Esophagus squamous epithelium (tissue), 5 donors: ENCODE measurements around the gene FYN. TPM values are rescaled to one million over a fixed set of nuclear protein-coding genes. Genes with fewer than 3 reads are reported as not detected.

Experiments used
- DNase-seq: peaks from one replicate; lab custom pipeline; 2025; lab: John Stamatoyannopoulos, UW
- H3K27ac ChIP-seq, 4 donors: fragments of 200-600 bp; sonication (generic); one replicate each; pipeline ENCODE4 v1.5.1; 2016 to 2019; ENCODE audit warnings: mild to moderate bottlenecking in 1 of 4
- H3K27me3 ChIP-seq, 4 donors: fragments of 200-600 bp; sonication (generic); 1 replicate in 3 of 4; 2 replicates in 1 of 4; pipeline versions ENCODE4 v1.5.1 to v1.6.0; 2017 to 2021; ENCODE audit warnings: antibody characterized with exemption in 1 of 4
- H3K36me3 ChIP-seq, 3 donors: fragments of 200-600 bp; sonication (generic); one replicate each; pipeline ENCODE4 v1.5.1; 2016 to 2019
- H3K4me1 ChIP-seq, 3 donors: fragments of 200-600 bp; sonication (generic); one replicate each; pipeline ENCODE4 v1.5.1; 2017 to 2019
- H3K4me3 ChIP-seq, 4 donors: fragments of 200-600 bp; sonication (generic); 1 replicate in 3 of 4; 2 replicates in 1 of 4; pipeline ENCODE4 v1.5.1; 2016 to 2019; ENCODE audit warnings: mild to moderate bottlenecking in 2 of 4, moderate library complexity in 1 of 4
- H3K9me3 ChIP-seq, 3 donors: fragments of 200-600 bp; sonication (generic); one replicate each; pipeline ENCODE4 v1.5.1; 2016 to 2019
- POLR2A ChIP-seq, 4 donors: fragments of 450-650 bp; IDR thresholded peaks; one replicate each; pipeline ENCODE4 v1.6.1; 2017; ENCODE audit warnings: antibody characterized with exemption in 4 of 4, mild to moderate bottlenecking in 4 of 4, moderate library complexity in 3 of 4
- WGBS, 2 donors: methylation state at CpG; one replicate each; pipeline ENCODE4 v1.1.5; 2018; 5-methylcytosine and 5-hydroxymethylcytosine counted together
- intact Hi-C: fragments of 100-400 bp; cut with DNase I; formaldehyde crosslinking; loops from one replicate; pipeline ENCODE4 v1.15.0; 2022
- total RNA-seq, 4 donors: library from RNA; depleted of rRNA; stranded (reverse); fragments of >200 nt; gene quantifications; one replicate each; pipeline ENCODE4 v1.1.0, GENCODE V29; 2016
- TF ChIP-seq, protein P1 (sequence below), 6 experiments: fragments of 450-650 bp in 4 of 6; fragments of 200-600 bp in 2 of 6; sonication (generic) in 2 of 6; IDR thresholded peaks; one replicate each; pipeline ENCODE4 v1.5.1; 2016 to 2019; ENCODE audit warnings: antibody characterized with exemption in 6 of 6, mild to moderate bottlenecking in 4 of 6, moderate library complexity in 4 of 6
- donor health status: DM: yes; HTN: yes; CAD: no.

The FYN gene
- total RNA-seq, 4 donors from 2014 or later: 11.8 to 54.6 (median 21.4) TPM

DNA sequence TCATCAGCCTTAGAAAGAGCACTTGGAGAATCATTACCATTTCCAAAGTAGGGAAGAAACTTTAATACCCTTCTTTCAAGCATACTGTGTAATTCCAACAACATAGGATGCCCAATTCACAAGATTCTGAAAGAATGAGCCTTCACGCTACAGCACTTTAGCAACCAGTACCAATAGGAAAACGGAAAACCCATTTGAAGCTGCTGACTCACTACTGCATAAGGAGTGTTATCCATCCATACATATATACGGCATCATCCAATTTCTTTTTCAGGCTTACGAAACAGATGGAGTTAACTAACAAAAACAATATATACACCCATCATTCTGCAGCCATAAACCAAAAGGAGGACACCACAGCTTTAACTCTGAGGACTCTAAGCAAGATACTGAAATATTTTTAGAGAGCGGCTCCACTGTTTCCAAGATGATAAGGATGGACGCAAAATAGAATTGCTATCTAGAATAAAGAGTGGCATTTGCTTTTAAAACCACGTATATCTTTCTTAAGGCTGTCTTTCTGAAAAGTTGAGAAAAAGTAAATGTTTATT, 24.9 kb downstream of the FYN start:
- intact Hi-C loops: no loop called here
- Histone ChIP-seq H3K27ac (no peak overlapping the region), H3K9me3 (no peaks in the 10 kb centered on the region), H3K4me3 (no peak overlapping the region), H3K27me3 (no peaks in the 10 kb centered on the region), H3K4me1 (peaks cover 0 to 77% (median 28%) of the 10 kb centered on the region in 3 donors), H3K36me3 (no peaks in the 10 kb centered on the region)
- WGBS, 2 donors: 85 to 87% methylated on average over 7 of the region's 7 CpGs
- no peak for TF ChIP-seq POLR2A (IDR thresholded peaks at IDR 0.05)
- TF ChIP-seq, protein P1, sequence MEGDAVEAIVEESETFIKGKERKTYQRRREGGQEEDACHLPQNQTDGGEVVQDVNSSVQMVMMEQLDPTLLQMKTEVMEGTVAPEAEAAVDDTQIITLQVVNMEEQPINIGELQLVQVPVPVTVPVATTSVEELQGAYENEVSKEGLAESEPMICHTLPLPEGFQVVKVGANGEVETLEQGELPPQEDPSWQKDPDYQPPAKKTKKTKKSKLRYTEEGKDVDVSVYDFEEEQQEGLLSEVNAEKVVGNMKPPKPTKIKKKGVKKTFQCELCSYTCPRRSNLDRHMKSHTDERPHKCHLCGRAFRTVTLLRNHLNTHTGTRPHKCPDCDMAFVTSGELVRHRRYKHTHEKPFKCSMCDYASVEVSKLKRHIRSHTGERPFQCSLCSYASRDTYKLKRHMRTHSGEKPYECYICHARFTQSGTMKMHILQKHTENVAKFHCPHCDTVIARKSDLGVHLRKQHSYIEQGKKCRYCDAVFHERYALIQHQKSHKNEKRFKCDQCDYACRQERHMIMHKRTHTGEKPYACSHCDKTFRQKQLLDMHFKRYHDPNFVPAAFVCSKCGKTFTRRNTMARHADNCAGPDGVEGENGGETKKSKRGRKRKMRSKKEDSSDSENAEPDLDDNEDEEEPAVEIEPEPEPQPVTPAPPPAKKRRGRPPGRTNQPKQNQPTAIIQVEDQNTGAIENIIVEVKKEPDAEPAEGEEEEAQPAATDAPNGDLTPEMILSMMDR (IDR thresholded peaks at IDR 0.05): no peak
- DNase-seq: no peak

- peaks cover 0 to 77% (median 28%) of the 10 kb centered on the region in 3 donors for H3K4me1 ChIP-seq
Measured at GRCh38 chr6:111846492-111847409, 26.5 kb downstream of the FYN start.

GRCh38 chr6:111846066-111846465, 27.2 kb downstream of the FYN start:
- no peak for TF ChIP-seq POLR2A (IDR thresholded peaks at IDR 0.05)
- TF ChIP-seq, protein P1 (IDR thresholded peaks at IDR 0.05): no peak
- Histone ChIP-seq H3K36me3 (no peaks in the 10 kb centered on the region), H3K9me3 (no peaks in the 10 kb centered on the region), H3K4me1 (peaks cover 0 to 78% (median 30%) of the 10 kb centered on the region in 3 donors), H3K27ac (no peak overlapping the region), H3K4me3 (no peak overlapping the region), H3K27me3 (no peaks in the 10 kb centered on the region)
- DNase-seq: no peak
- 59 to 65% methylated on average over 4 of the region's 4 CpGs for WGBS, 2 donors
- intact Hi-C loops: no loop called here

More at GRCh38 chr6:111846492-111847409, 26.5 kb downstream of the FYN start:
- no peak for TF ChIP-seq POLR2A (IDR thresholded peaks at IDR 0.05)
- TF ChIP-seq, protein P1 (IDR thresholded peaks at IDR 0.05): no peak
- intact Hi-C loops: no loop called here
- DNase-seq: no peak
- Histone ChIP-seq H3K9me3 (no peaks in the 10 kb centered on the region), H3K36me3 (no peaks in the 10 kb centered on the region), H3K27me3 (no peaks in the 10 kb centered on the region), H3K27ac (no peak overlapping the region), H3K4me3 (no peak overlapping the region)
- 25 to 32% methylated on average over 5 of the region's 5 CpGs for WGBS, 2 donors

- no peak for DNase-seq
- H3K36me3 ChIP-seq: no peaks in the 10 kb centered on the region
- H3K27ac ChIP-seq: peak overlapping the region in 1 of 4 donors; percentile 41
- H3K4me1 ChIP-seq: peaks cover 0 to 78% (median 35%) of the 10 kb centered on the region in 3 donors
- intact Hi-C loops: no loop called here
- 70 to 79% methylated on average over 7 to 8 of the region's 8 CpGs for WGBS, 2 donors
- TF ChIP-seq, protein P1 (IDR thresholded peaks at IDR 0.05): no peak
- TF ChIP-seq POLR2A (IDR thresholded peaks at IDR 0.05): no peak
- no peak overlapping the region for H3K4me3 ChIP-seq
- no peaks in the 10 kb centered on the region for H3K27me3 ChIP-seq
- no peaks in the 10 kb centered on the region for H3K9me3 ChIP-seq
Measured at GRCh38 chr6:111845441-111845871, 27.8 kb downstream of the FYN start.

GRCh38 chr6:111844921-111845320, 28.3 kb downstream of the FYN start:
- peak overlapping the region in 1 of 4 donors; percentile 41 for H3K27ac ChIP-seq
- no peaks in the 10 kb centered on the region for H3K9me3 ChIP-seq
- TF ChIP-seq POLR2A (IDR thresholded peaks at IDR 0.05): no peak
- TF ChIP-seq, protein P1 (IDR thresholded peaks at IDR 0.05): no peak
- H3K27me3 ChIP-seq: no peaks in the 10 kb centered on the region
- H3K36me3 ChIP-seq: no peaks in the 10 kb centered on the region
- H3K4me1 ChIP-seq: peaks cover 0 to 78% (median 35%) of the 10 kb centered on the region in 3 donors
- no peak for DNase-seq
- no peak overlapping the region for H3K4me3 ChIP-seq
- WGBS, 2 donors: 57 to 67% methylated on average over 1 of the region's 2 CpGs
- intact Hi-C loops: no loop called here
